HFF-Myc (cell line): ENCODE measurements around the gene MAP4.
A peak's percentile ranks its signal among the peaks of the same experiment; 100 is the strongest.

Source experiments
- DNase-seq: peaks from one replicate; pipeline ENCODE4 v3.0.0-alpha.2; 2011; ENCODE audit warnings: low read depth; ENCODE audit errors: extremely low read depth
- H3K4me3 ChIP-seq: replicated peaks from 2 replicates; pipeline ENCODE4 v1.5.1; 2011; ENCODE audit warnings: low read depth, mild to moderate bottlenecking, control low read depth, low read length
- CTCF ChIP-seq: IDR thresholded peaks from 2 replicates; pipeline ENCODE4 v1.5.1; 2012; ENCODE audit warnings: mild to moderate bottlenecking, low read depth, low read length, control low read depth; ENCODE audit errors: missing control alignments

MAP4 gene

GRCh38 chr3:47910777-47911440, 105.3 kb downstream of the MAP4 start:
- H3K4me3 ChIP-seq, result no peak overlapping the region
- TF ChIP-seq CTCF, result no peak

GRCh38 chr3:47910233-47910632, 106.0 kb downstream of the MAP4 start:
- no peak for DNase-seq
- no peak overlapping the region for H3K4me3 ChIP-seq
- no peak for TF ChIP-seq CTCF

More at GRCh38 chr3:47910777-47911440, 105.3 kb downstream of the MAP4 start:
- DNase-seq, result peak; percentile 59

- DNase-seq, result no peak
- no peak for TF ChIP-seq CTCF
- no peak overlapping the region for H3K4me3 ChIP-seq
Observed at GRCh38 chr3:47909607-47910006, 106.6 kb downstream of the MAP4 start.

- H3K4me3 ChIP-seq, result no peak overlapping the region
- DNase-seq, result no peak
Observed at GRCh38 chr3:47908744-47909143, 107.5 kb downstream of the MAP4 start.

GRCh38 chr3:47907784-47908183, 108.4 kb downstream of the MAP4 start:
- H3K4me3 ChIP-seq, result no peak overlapping the region
- no peak for DNase-seq
- TF ChIP-seq CTCF, result no peak

More at GRCh38 chr3:47908744-47909143, 107.5 kb downstream of the MAP4 start:
- TF ChIP-seq CTCF, result no peak

GRCh38 chr3:47902746-47903145, 113.5 kb downstream of the MAP4 start:
- TF ChIP-seq CTCF, result no peak
- no peak overlapping the region for H3K4me3 ChIP-seq
- DNase-seq, result no peak
